Skeletal muscle satellite cell (primary cell): ENCODE results near the gene AFTPH.
A peak's percentile ranks its signal among the peaks of the same experiment; 100 is the strongest.

Experiments used
- H3K27me3 ChIP-seq: 2 replicates; pipeline ENCODE4 v1.7.0; 2013; ENCODE audit warnings: low read length; ENCODE audit not compliant: control insufficient read depth, insufficient read depth
- H3K36me3 ChIP-seq: 2 replicates; pipeline ENCODE4 v1.7.0; 2013; ENCODE audit warnings: mild to moderate bottlenecking, control low read depth, low read length; ENCODE audit not compliant: insufficient read depth
- H3K4me1 ChIP-seq: 2 replicates; pipeline ENCODE4 v1.7.0; 2013; ENCODE audit warnings: low read length; ENCODE audit not compliant: control insufficient read depth, insufficient read depth
- H3K4me2 ChIP-seq: 2 replicates; pipeline ENCODE4 v1.7.0; 2013; ENCODE audit warnings: mild to moderate bottlenecking, low read length
- H3K4me3 ChIP-seq: 2 replicates; pipeline ENCODE4 v1.7.0; 2013; ENCODE audit warnings: low read length
- H3K9ac ChIP-seq: 2 replicates; pipeline ENCODE4 v1.7.0; 2013; ENCODE audit warnings: mild to moderate bottlenecking, low read depth, low read length, moderate library complexity
- H3K9me3 ChIP-seq: replicated peaks from 2 replicates; pipeline ENCODE4 v1.7.0; 2013; ENCODE audit warnings: mild to moderate bottlenecking, control low read depth, low read length

Gene AFTPH

GRCh38 chr2:64608867-64609226 is 84.7 kb downstream of the AFTPH start:
- H3K4me2 ChIP-seq, result peak overlapping the region; percentile 83
- H3K9ac ChIP-seq, result peak overlapping the region; percentile 77
- peaks cover 4% of the 10 kb centered on the region for H3K9me3 ChIP-seq
- no peaks in the 10 kb centered on the region for H3K36me3 ChIP-seq
- H3K27me3 ChIP-seq, result peaks cover 4% of the 10 kb centered on the region
- H3K4me1 ChIP-seq, result peaks cover 24% of the 10 kb centered on the region
- peak overlapping the region; percentile 63 for H3K4me3 ChIP-seq

DNA sequence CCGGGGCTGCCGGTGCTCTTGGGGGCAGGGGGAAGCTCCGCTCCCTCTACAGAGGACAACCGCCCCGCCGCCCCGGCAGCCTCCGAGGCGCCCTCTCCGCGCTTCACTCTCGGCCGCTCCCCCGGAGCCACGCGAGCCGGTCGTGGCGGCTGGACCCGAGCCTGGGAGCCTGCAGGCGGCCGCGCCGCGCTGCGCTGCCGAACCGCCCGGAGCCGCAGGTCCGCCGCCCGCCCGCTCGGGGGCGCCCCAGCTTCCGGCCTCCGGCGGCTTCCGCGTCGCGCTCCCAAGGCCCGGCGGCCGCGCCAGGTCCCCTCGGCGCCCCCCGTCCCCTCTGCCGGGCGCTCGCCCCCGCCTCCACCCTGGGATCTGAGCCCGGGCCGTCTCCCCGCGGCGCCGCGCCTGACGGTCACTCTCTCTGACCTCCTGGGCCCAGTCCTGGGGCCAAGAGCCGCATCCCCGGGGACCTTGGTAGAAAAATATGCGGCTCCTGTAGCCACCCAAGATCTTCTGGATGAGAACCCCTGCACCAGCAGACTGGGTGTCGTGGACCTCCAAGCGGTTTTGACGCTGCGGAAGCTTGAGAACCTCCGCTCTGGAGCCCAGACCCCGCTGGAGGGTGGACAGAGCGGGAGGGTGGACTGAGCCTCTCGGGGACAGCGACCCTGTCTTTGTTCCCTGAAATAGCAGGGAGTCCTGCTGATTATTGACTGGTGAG is 85.3 kb downstream of the AFTPH start:
- Histone ChIP-seq H3K4me2 (peak overlapping the region; percentile 83), H3K4me1 (peaks cover 24% of the 10 kb centered on the region), H3K9me3 (peaks cover 1% of the 10 kb centered on the region), H3K27me3 (peaks cover 4% of the 10 kb centered on the region), H3K9ac (peak overlapping the region; percentile 77), H3K4me3 (peak overlapping the region; percentile 63), H3K36me3 (no peaks in the 10 kb centered on the region)

DNA sequence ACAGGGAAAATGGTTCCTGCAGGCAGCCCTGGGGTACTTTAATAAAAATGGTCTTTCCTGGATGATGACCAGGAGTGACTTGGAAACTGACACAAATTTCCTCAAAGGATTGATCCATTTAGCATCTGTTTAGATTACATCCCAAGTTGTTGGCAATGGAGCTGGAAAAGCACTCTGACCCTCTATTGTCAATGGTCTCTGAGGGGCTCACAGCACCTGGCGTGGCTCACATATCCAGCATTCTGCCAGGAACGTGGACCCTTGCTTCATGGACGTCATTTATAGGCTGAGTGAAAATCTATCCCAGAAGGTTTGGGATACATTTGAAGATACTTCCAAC is 85.8 kb downstream of the AFTPH start:
- Histone ChIP-seq H3K4me2 (peak overlapping the region; percentile 83), H3K27me3 (peaks cover 4% of the 10 kb centered on the region), H3K4me3 (peak overlapping the region; percentile 63), H3K4me1 (peaks cover 19% of the 10 kb centered on the region), H3K9me3 (no peaks in the 10 kb centered on the region), H3K36me3 (no peaks in the 10 kb centered on the region), H3K9ac (peak overlapping the region; percentile 77)

GRCh38 chr2:64610316-64610855 is 86.3 kb downstream of the AFTPH start:
- Histone ChIP-seq H3K4me2 (no peak overlapping the region), H3K9me3 (no peaks in the 10 kb centered on the region), H3K9ac (no peak overlapping the region), H3K4me1 (peaks cover 16% of the 10 kb centered on the region), H3K27me3 (peaks cover 4% of the 10 kb centered on the region), H3K4me3 (no peak overlapping the region), H3K36me3 (no peaks in the 10 kb centered on the region)

GRCh38 chr2:64612575-64613195 is 88.6 kb downstream of the AFTPH start:
- peaks cover 8% of the 10 kb centered on the region for H3K4me1 ChIP-seq
- H3K27me3 ChIP-seq, result peaks cover 9% of the 10 kb centered on the region
- H3K4me2 ChIP-seq, result no peak overlapping the region
- no peaks in the 10 kb centered on the region for H3K36me3 ChIP-seq
- H3K9ac ChIP-seq, result no peak overlapping the region
- no peaks in the 10 kb centered on the region for H3K9me3 ChIP-seq
- no peak overlapping the region for H3K4me3 ChIP-seq

GRCh38 chr2:64613276-64613675 is 89.1 kb downstream of the AFTPH start:
- Histone ChIP-seq H3K4me3 (no peak overlapping the region), H3K36me3 (no peaks in the 10 kb centered on the region), H3K4me2 (no peak overlapping the region), H3K27me3 (peaks cover 9% of the 10 kb centered on the region), H3K9ac (no peak overlapping the region), H3K4me1 (peaks cover 8% of the 10 kb centered on the region), H3K9me3 (no peaks in the 10 kb centered on the region)

GRCh38 chr2:64615192-64615763 is 91.2 kb downstream of the AFTPH start:
- H3K4me2 ChIP-seq, result no peak overlapping the region
- peaks cover 9% of the 10 kb centered on the region for H3K27me3 ChIP-seq
- no peaks in the 10 kb centered on the region for H3K4me1 ChIP-seq
- no peaks in the 10 kb centered on the region for H3K9me3 ChIP-seq
- no peaks in the 10 kb centered on the region for H3K36me3 ChIP-seq
- no peak overlapping the region for H3K9ac ChIP-seq
- H3K4me3 ChIP-seq, result no peak overlapping the region

GRCh38 chr2:64615844-64616536 is 91.9 kb downstream of the AFTPH start:
- no peaks in the 10 kb centered on the region for H3K9me3 ChIP-seq
- H3K9ac ChIP-seq, result no peak overlapping the region
- H3K4me2 ChIP-seq, result no peak overlapping the region
- H3K4me3 ChIP-seq, result no peak overlapping the region
- no peaks in the 10 kb centered on the region for H3K36me3 ChIP-seq
- H3K27me3 ChIP-seq, result peaks cover 9% of the 10 kb centered on the region
- no peaks in the 10 kb centered on the region for H3K4me1 ChIP-seq

- peaks cover 9% of the 10 kb centered on the region for H3K27me3 ChIP-seq
- H3K36me3 ChIP-seq, result no peaks in the 10 kb centered on the region
- peaks cover 3% of the 10 kb centered on the region for H3K4me1 ChIP-seq
- no peak overlapping the region for H3K4me3 ChIP-seq
- H3K9me3 ChIP-seq, result no peaks in the 10 kb centered on the region
- no peak overlapping the region for H3K4me2 ChIP-seq
- no peak overlapping the region for H3K9ac ChIP-seq
These were observed 93.6 kb downstream of the AFTPH start for GRCh38 chr2:64617631-64618151.

GRCh38 chr2:64620661-64621060 is 96.5 kb downstream of the AFTPH start:
- no peak overlapping the region for H3K4me3 ChIP-seq
- peaks cover 4% of the 10 kb centered on the region for H3K27me3 ChIP-seq
- H3K4me1 ChIP-seq, result peaks cover 9% of the 10 kb centered on the region

More at GRCh38 chr2:64620661-64621060, 96.5 kb downstream of the AFTPH start:
- Histone ChIP-seq H3K9ac (no peak overlapping the region), H3K4me2 (no peak overlapping the region), H3K9me3 (no peaks in the 10 kb centered on the region), H3K36me3 (no peaks in the 10 kb centered on the region)
